ENCODE results near the gene PTBP2.

PTBP2 gene

GRCh38 chr1:96721416-96722160 is at the start of gene PTBP2:
PTBP2 (plus strand) TSS chr1:96721784; CDS start chr1:96721865, 81 bp downstream.
- peak; percentile 86 for DNase-seq (ENCODE audit: low spot score)

- DNase-seq (ENCODE audit: low spot score) = no peak
Measured at GRCh38 chr1:96674915-96675314, 46.7 kb upstream of the PTBP2 start.

GRCh38 chr1:96682056-96682455 is 39.5 kb upstream of the PTBP2 start:
- DNase-seq (ENCODE audit: low spot score) = no peak

GRCh38 chr1:96683931-96684330 is 37.7 kb upstream of the PTBP2 start:
- DNase-seq (ENCODE audit: low spot score) = no peak

GRCh38 chr1:96684744-96685143 is 36.8 kb upstream of the PTBP2 start:
- no peak for DNase-seq (ENCODE audit: low spot score)

GRCh38 chr1:96688767-96689166 is 32.8 kb upstream of the PTBP2 start:
- no peak for DNase-seq (ENCODE audit: low spot score)

- DNase-seq (ENCODE audit: low spot score) = no peak
Measured at GRCh38 chr1:96695954-96696353, 25.6 kb upstream of the PTBP2 start.

- no peak for DNase-seq (ENCODE audit: low spot score)
Measured at GRCh38 chr1:96698342-96698983, 23.1 kb upstream of the PTBP2 start.

- no peak for DNase-seq (ENCODE audit: low spot score)
Measured at GRCh38 chr1:96703186-96703585, 18.4 kb upstream of the PTBP2 start.

GRCh38 chr1:96707023-96707422 is 14.6 kb upstream of the PTBP2 start:
- no peak for DNase-seq (ENCODE audit: low spot score)

- DNase-seq (ENCODE audit: low spot score) = no peak
Measured at GRCh38 chr1:96708482-96708881, 13.1 kb upstream of the PTBP2 start.

GRCh38 chr1:96710708-96711477 is 10.7 kb upstream of the PTBP2 start:
- no peak for DNase-seq (ENCODE audit: low spot score)

- no peak for DNase-seq (ENCODE audit: low spot score)
Measured at GRCh38 chr1:96713649-96714048, 7.9 kb upstream of the PTBP2 start.

GRCh38 chr1:96714881-96715280 is 6.7 kb upstream of the PTBP2 start:
- no peak for DNase-seq (ENCODE audit: low spot score)

GRCh38 chr1:96715482-96715881 is 6.1 kb upstream of the PTBP2 start:
- no peak for DNase-seq (ENCODE audit: low spot score)

GRCh38 chr1:96721053-96721415 is 550 bp upstream of the PTBP2 start:
- DNase-seq (ENCODE audit: low spot score) = no peak

- DNase-seq (ENCODE audit: low spot score) = peak; percentile 14
Measured at GRCh38 chr1:96722161-96722922, 758 bp downstream of the PTBP2 start.

- DNase-seq (ENCODE audit: low spot score) = no peak
Measured at GRCh38 chr1:96722958-96723357, 1.4 kb downstream of the PTBP2 start.

- DNase-seq (ENCODE audit: low spot score) = no peak
Measured at GRCh38 chr1:96723377-96723776, 1.8 kb downstream of the PTBP2 start.

- DNase-seq (ENCODE audit: low spot score) = no peak
Measured at GRCh38 chr1:96723936-96724335, 2.4 kb downstream of the PTBP2 start.

- DNase-seq (ENCODE audit: low spot score) = no peak
Measured at GRCh38 chr1:96727860-96728259, 6.3 kb downstream of the PTBP2 start.

GRCh38 chr1:96730574-96731298 is 9.2 kb downstream of the PTBP2 start:
- no peak for DNase-seq (ENCODE audit: low spot score)
